IgD-negative memory B cell (primary cell): ENCODE data around the gene TCF7. TPM values are rescaled to one million over a fixed set of nuclear protein-coding genes. Genes with fewer than 3 reads are reported as not detected.
A peak's percentile ranks its signal among the peaks of the same experiment; 100 is the strongest.

ENCODE experiments used
- H3K27ac Mint-ChIP-seq, 3 donors: one replicate each; pipeline ENCODE4 v1.8.0; 2020 to 2022; ENCODE audit warnings: mild to moderate bottlenecking in 3 of 3, mixed read lengths in 3 of 3, moderate library complexity in 1 of 3
- H3K27me3 Mint-ChIP-seq: one replicate; pipeline ENCODE4 v1.8.0; 2021; ENCODE audit warnings: mixed read lengths
- H3K36me3 Mint-ChIP-seq: one replicate; pipeline ENCODE4 v1.8.0; 2020; ENCODE audit warnings: mild to moderate bottlenecking, mixed read lengths
- H3K4me1 Mint-ChIP-seq, 3 donors: one replicate each; pipeline ENCODE4 v1.8.0; 2020 to 2022; ENCODE audit warnings: mixed read lengths in 3 of 3, mild to moderate bottlenecking in 1 of 3
- H3K4me3 Mint-ChIP-seq, 4 donors: one replicate each; pipeline ENCODE4 v1.8.0; 2020 to 2022; ENCODE audit warnings: mild to moderate bottlenecking in 4 of 4, mixed read lengths in 4 of 4, moderate library complexity in 3 of 4
- H3K9me3 Mint-ChIP-seq, 3 donors: one replicate each; pipeline ENCODE4 v1.8.0; 2020 to 2021; ENCODE audit warnings: mixed read lengths in 3 of 3, mild to moderate bottlenecking in 1 of 3
- polyA plus RNA-seq: library from polyadenylated mRNA; unstranded; fragments of 300-500 nt; fragmentation: Illumina TruSeq; gene quantifications from one replicate; pipeline ENCODE4 v1.2.3, GENCODE V29; 2021

TCF7 gene
- polyA plus RNA-seq, 1 donor from 2014 or later = 41.7 TPM

DNA sequence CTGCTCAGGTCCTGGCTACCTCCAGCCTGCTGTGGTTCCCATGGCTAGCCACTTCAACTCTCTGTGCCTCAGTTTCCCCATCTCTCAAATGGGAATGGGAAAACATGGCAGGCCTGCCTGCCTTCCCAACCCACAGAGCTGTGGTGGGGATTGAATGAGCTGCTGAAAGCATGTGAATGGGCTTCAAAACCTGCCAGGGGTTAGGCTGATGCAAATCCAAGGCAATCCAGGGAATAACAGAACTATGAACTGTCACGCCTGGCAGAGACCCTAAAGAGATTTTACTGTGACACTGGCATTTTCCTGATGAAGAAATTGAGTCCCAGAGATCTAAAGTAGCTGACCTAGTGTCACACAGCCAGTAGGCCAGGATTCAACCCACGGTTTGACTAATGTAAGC lies 29.9 kb upstream of the TCF7 start:
- no peaks in the 10 kb centered on the region for H3K4me1 Mint-ChIP-seq
- no peaks in the 10 kb centered on the region for H3K27me3 Mint-ChIP-seq
- no peaks in the 10 kb centered on the region for H3K9me3 Mint-ChIP-seq
- no peak overlapping the region for H3K27ac Mint-ChIP-seq
- no peaks in the 10 kb centered on the region for H3K36me3 Mint-ChIP-seq
- H3K4me3 Mint-ChIP-seq = no peak overlapping the region

DNA sequence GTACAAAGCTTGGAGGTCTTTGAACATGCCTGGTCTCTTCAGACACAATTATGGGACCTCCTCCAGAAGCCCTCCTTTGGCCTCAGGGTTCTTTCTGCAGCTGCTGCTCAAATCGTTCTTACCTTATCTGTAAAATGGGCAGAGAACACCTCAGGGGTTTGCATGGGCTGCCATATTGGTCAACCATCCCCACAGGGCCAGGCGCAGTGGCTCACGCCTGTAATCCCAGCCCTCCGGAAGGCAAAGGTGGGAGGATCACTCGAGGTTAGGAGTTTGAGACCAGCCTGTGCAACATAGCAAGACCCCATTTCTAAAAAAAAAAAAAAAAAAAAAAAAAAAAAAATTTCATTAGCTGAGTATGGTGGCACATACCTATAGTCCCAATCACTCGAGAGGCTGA lies 29.1 kb upstream of the TCF7 start:
- Mint-ChIP-seq H3K4me1 (peaks cover 1 to 5% (median 3%) of the 10 kb centered on the region in 3 donors), H3K27ac (no peak overlapping the region), H3K9me3 (no peaks in the 10 kb centered on the region), H3K4me3 (no peak overlapping the region), H3K36me3 (no peaks in the 10 kb centered on the region), H3K27me3 (no peaks in the 10 kb centered on the region)

DNA sequence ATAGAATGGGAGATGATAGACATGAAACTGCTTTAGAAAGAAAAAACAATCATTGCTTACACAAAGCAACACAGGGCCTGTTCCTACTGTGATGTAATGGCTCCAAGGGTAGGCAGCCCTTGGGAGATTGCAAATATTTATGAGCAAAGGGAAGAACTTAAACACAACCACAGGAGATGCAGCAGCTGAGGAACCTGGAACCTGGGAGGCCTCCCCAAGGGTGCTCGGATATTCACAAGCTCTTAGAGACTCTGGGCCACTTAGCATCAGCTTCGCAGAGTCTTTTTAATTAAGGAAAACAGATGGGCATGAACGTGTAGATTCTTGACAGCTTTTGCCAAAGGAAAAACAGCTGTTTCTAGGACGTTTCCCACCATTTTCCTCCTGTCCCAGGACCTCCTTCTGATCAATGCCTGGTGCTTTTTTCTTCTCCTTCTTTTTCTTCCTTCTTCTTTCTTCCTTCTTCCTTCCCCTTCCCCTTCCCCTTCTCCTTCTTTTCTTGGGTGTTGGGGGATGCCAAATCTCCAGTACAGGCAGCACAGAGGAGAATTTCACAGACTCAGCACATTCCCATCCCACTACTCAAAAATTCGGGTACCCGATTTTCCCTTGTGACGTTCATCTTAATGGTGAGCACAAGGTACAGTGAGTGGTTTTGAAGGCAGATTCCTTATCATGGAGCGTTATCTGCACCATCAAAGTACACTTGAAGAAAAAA lies 28.1 kb upstream of the TCF7 start:
- H3K4me1 Mint-ChIP-seq = peaks cover 8 to 14% (median 9%) of the 10 kb centered on the region in 3 donors
- no peak overlapping the region for H3K4me3 Mint-ChIP-seq
- no peaks in the 10 kb centered on the region for H3K36me3 Mint-ChIP-seq
- no peaks in the 10 kb centered on the region for H3K27me3 Mint-ChIP-seq
- no peaks in the 10 kb centered on the region for H3K9me3 Mint-ChIP-seq
- peak overlapping the region in 1 of 3 donors; percentile 18 for H3K27ac Mint-ChIP-seq

DNA sequence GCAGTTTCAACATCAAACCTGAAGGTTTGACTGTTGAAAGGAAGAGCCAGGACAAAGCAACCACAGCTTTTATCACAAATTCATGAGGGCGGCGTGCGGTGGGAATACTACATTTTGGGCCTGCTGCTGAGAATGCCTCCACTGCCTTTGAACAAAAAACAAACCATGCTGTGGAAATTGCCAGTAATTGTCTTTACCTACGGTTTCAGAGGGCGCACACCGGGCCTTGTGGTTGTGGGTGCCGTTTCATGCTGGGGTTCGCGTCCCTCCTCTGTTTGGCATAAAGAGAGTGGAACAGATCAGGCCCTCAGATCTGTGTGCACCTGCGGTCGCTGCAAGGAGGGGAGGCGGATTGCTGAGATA lies 27.6 kb upstream of the TCF7 start:
- Mint-ChIP-seq H3K4me3 (peak overlapping the region in 1 of 4 donors; percentile 55), H3K9me3 (no peaks in the 10 kb centered on the region), H3K36me3 (no peaks in the 10 kb centered on the region), H3K27me3 (no peaks in the 10 kb centered on the region), H3K27ac (peak overlapping the region in 2 of 3 donors; percentile 18 to 78), H3K4me1 (peaks cover 8 to 19% (median 9%) of the 10 kb centered on the region in 3 donors)

DNA sequence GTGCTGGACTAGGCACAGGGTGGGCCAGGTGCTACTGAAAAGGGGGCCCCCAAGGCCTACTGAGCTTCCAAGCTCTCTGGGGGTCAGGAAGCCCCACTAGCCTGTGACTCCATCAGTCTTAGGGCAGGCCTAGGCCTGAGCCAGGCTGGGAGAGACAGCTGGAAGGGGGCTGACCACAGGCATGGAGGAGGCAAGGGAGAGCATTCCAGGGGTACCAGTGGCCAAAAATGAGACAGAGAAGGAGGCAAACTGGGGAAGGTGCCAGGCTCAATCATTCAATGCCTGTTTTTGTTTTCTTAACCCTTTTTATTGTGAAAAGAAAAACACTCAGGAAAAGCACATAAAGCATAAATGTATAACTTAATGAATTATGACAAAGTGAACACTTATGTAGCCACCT lies 26.2 kb upstream of the TCF7 start:
- Mint-ChIP-seq H3K4me3 (no peak overlapping the region), H3K4me1 (peaks cover 8 to 19% (median 9%) of the 10 kb centered on the region in 3 donors), H3K27ac (no peak overlapping the region), H3K9me3 (no peaks in the 10 kb centered on the region), H3K36me3 (no peaks in the 10 kb centered on the region), H3K27me3 (no peaks in the 10 kb centered on the region)

DNA sequence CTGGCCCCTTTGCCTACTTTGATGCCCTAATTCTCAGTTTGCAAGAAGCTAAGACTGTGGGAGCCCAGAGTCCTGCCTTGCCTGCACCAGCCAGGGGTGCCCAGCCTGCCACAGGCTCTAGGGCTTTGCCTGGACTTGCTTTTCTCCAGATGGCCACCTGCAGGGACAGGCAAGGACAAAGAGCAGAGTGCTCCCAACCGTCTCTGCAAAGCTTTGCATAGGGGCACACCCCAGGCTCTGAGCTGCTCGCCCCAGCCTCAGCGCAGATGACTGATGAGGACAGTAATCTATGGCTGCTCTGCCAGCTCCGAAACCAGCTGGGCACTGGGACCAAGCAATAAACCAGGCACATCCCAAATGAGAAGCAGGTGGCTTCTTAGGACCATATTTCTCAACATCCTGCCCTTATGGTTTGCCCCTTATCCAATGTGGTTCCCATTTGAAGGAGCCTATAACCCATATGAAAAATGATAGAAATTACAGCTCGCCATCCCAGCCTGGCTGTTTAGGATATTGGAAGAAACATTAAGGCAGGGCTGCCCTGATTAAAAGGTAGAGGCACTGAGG lies 25.4 kb upstream of the TCF7 start:
- H3K36me3 Mint-ChIP-seq = no peaks in the 10 kb centered on the region
- peaks cover 8 to 19% (median 9%) of the 10 kb centered on the region in 3 donors for H3K4me1 Mint-ChIP-seq
- no peak overlapping the region for H3K27ac Mint-ChIP-seq
- no peak overlapping the region for H3K4me3 Mint-ChIP-seq
- no peaks in the 10 kb centered on the region for H3K9me3 Mint-ChIP-seq
- no peaks in the 10 kb centered on the region for H3K27me3 Mint-ChIP-seq

DNA sequence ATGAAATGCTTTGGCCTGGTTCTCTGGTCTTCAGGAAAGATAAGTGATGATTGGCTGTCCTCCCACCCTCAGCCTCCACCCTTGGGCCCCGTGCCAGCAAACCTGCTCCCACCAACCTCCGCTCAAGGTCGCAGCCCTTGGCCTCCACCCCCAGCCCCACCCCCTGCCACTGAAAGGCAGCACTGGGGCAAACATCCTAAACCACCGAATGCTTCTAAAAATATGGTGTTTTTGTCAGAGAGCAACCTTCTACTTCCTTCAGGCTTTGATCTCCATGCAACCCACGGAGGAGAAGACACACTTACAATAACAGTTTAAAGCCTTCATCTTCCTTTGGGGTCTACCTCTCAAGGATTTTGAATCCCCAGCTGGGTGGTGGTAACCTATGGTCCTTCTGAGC lies 24.0 kb upstream of the TCF7 start:
- no peaks in the 10 kb centered on the region for H3K36me3 Mint-ChIP-seq
- H3K4me1 Mint-ChIP-seq = peaks cover 8 to 19% (median 9%) of the 10 kb centered on the region in 3 donors
- H3K9me3 Mint-ChIP-seq = no peaks in the 10 kb centered on the region
- H3K27me3 Mint-ChIP-seq = no peaks in the 10 kb centered on the region
- peak overlapping the region in 2 of 3 donors; percentile 11 to 59 for H3K27ac Mint-ChIP-seq
- peak overlapping the region in 1 of 4 donors; percentile 31 for H3K4me3 Mint-ChIP-seq

DNA sequence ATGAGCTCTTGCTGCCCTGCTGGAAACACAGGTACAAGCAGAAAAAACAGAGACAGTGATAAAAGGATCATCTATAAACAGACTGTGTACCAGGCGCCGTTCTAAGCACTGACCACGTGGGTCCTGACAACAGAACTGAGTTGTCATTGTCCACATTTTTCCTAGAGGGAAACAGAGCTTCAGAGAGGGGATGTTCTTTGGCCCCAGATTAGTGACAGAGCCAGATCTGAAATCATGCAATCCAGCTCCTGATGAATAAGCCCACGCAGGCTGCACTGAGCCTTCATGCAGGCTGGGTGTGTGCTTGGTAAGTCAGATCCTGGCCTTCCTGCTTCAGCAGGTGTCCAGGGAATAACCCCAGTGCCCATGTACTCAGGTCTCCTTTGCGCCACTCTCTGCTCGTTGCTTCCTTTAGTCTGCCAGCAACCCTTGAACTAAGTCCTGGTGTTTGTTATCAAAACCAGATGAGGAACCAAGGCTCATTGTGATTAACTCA lies 22.8 kb upstream of the TCF7 start:
- H3K4me3 Mint-ChIP-seq = no peak overlapping the region
- no peaks in the 10 kb centered on the region for H3K9me3 Mint-ChIP-seq
- no peak overlapping the region for H3K27ac Mint-ChIP-seq
- H3K36me3 Mint-ChIP-seq = no peaks in the 10 kb centered on the region
- H3K4me1 Mint-ChIP-seq = peaks cover 8 to 19% (median 10%) of the 10 kb centered on the region in 3 donors
- H3K27me3 Mint-ChIP-seq = no peaks in the 10 kb centered on the region

DNA sequence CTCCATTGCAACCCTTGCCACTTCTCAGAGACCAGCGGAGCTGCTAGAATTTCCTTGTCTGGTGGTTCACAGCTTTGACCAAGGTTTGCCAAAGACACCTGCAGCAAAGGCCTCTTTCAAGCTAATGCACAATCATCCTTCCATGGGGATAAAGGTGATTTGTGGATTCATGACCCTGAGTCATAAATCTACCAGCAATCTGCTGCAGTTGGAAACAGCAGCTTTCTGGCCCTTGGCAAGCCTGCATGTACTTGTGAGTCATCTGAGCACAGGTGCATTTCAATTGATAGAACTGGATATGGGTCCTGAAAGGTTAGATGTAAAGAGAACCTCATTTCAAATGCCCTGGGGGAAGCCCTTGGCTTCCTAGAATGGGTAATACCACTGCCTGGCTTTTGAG lies 21.6 kb upstream of the TCF7 start:
- no peak overlapping the region for H3K4me3 Mint-ChIP-seq
- H3K4me1 Mint-ChIP-seq = peaks cover 8 to 21% (median 12%) of the 10 kb centered on the region in 3 donors
- H3K36me3 Mint-ChIP-seq = no peaks in the 10 kb centered on the region
- no peaks in the 10 kb centered on the region for H3K9me3 Mint-ChIP-seq
- no peak overlapping the region for H3K27ac Mint-ChIP-seq
- H3K27me3 Mint-ChIP-seq = no peaks in the 10 kb centered on the region

DNA sequence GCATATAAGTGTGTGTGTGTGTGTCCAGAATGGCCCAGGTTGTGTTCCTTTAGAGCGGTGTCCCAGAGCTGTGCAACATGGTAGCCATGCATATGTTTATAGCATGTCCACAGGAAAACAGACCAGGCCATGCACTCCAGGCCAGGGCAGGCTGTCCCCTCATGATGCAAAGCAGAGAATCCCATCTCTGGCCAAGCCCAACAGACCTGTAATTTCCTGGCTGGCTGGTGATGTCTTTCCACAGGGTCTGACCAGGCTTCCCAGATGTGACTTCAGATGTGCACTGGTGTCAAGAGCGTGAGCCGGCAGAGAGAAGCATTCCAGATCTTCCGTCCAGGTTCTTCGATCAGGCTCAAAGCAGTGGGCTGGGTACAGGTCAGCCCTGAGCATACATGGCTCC lies 21.1 kb upstream of the TCF7 start:
- no peak overlapping the region for H3K27ac Mint-ChIP-seq
- no peaks in the 10 kb centered on the region for H3K36me3 Mint-ChIP-seq
- no peaks in the 10 kb centered on the region for H3K27me3 Mint-ChIP-seq
- peaks cover 8 to 21% (median 12%) of the 10 kb centered on the region in 3 donors for H3K4me1 Mint-ChIP-seq
- H3K4me3 Mint-ChIP-seq = no peak overlapping the region
- H3K9me3 Mint-ChIP-seq = no peaks in the 10 kb centered on the region

DNA sequence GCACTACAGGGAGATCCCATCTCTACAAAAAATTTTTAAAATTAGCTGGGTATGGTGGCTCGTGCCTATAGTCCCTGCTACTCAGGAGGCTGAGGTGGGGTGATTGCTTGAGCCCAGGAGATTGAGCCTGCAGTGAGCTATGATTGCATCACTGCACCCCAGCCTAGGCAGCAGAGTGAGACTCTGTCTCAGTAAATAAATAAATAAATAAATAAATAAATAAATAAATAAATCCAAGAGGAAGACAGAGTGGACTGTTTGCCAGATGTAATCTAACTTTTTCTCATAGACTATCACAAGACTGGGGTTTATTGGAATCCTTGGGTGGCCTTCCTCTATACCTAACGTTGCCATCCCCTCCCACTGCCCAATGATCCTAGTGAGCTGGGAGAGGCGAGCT lies 19.2 kb upstream of the TCF7 start:
- Mint-ChIP-seq H3K36me3 (no peaks in the 10 kb centered on the region), H3K9me3 (no peaks in the 10 kb centered on the region), H3K27ac (no peak overlapping the region), H3K4me3 (no peak overlapping the region), H3K4me1 (peaks cover 18 to 33% (median 20%) of the 10 kb centered on the region in 3 donors), H3K27me3 (no peaks in the 10 kb centered on the region)

DNA sequence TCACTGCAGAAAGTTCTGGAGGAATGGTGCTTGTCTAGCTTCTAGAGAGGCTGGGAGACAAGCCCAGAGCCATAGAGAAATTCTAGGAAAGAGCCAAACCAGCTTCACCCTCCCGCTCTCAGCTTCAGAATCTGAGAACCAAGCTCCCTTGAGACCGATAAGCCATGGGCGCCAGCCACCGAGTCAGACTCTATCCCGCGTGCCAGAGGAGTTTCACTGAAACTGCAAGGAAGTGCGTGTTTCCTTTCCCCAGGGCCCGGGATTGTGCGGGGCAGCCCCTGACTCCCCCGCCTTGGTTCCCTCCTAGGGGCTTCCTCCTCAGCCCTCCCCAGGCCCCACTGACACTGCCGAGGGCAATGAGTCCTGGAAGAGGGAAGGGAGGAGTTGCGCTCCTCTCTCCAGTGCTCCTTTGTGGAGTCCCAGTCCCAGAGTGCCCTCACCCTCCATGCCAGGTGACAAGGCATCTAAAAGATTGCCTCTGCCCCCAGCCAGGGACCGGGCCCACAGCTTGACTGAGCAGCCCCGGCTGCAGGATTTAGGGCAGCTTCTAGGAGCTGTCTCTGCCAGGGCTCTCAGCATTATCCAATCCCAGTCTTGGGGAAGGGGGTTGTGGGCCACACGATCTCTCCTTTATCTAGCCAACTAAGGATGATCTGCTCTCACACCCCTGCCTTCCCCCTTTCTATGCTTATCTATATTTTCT lies 18.4 kb upstream of the TCF7 start:
- H3K27ac Mint-ChIP-seq = no peak overlapping the region
- H3K9me3 Mint-ChIP-seq = no peaks in the 10 kb centered on the region
- no peak overlapping the region for H3K4me3 Mint-ChIP-seq
- H3K36me3 Mint-ChIP-seq = no peaks in the 10 kb centered on the region
- H3K4me1 Mint-ChIP-seq = peaks cover 20 to 33% (median 20%) of the 10 kb centered on the region in 3 donors
- H3K27me3 Mint-ChIP-seq = no peaks in the 10 kb centered on the region

DNA sequence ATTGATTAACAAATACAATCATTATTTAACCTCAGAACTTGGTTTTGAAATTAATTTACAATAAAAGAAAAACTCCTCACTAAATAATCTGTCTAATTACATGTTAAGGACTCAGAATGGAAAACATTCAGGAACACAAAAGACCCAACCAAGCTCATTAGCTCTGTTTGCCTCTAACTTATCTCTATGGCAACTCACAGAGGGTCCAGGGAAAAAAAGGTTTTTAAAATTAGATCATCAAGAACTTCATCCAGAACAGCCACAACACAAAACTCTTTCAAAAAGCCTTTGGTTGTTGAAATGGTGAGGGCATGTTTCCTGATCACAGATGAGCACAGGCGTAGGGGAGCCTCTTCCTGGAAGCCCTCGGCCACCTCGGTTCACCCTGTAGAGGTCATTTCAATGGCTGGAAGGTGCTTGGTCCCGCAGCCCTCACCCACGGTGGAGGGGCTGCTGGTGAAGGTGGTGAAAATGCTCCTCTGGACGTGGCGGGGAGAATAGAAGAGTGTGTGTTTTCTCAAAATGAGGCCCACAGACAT lies 17.2 kb upstream of the TCF7 start:
- Mint-ChIP-seq H3K27me3 (no peaks in the 10 kb centered on the region), H3K27ac (peak overlapping the region in 2 of 3 donors; percentile 61 to 62), H3K4me3 (peak overlapping the region in 2 of 4 donors; percentile 12 to 45), H3K4me1 (peaks cover 22 to 30% (median 27%) of the 10 kb centered on the region in 3 donors), H3K9me3 (no peaks in the 10 kb centered on the region), H3K36me3 (no peaks in the 10 kb centered on the region)

DNA sequence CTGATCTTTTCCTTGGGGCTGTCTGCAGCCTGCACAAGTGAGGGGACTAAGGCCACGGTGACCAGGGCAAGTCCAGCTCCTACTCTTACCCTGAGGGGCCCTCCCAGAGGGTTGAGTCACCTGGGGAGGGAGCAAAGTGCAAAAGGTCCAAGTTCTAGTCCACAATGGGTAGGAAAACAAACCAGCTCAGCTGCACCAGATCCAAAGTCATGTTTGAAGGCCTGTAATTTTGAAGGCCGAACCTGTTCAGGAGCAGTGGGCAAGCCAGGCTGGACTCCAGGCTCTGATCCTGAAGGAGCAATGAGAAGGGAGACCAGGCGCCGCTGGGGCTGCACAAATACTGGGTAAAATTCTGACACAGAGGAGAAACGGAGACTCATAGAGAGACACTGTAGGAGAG lies 15.8 kb upstream of the TCF7 start:
- peak overlapping the region in 2 of 3 donors; percentile 39 to 89 for H3K27ac Mint-ChIP-seq
- no peaks in the 10 kb centered on the region for H3K9me3 Mint-ChIP-seq
- H3K4me1 Mint-ChIP-seq = peaks cover 25 to 36% (median 33%) of the 10 kb centered on the region in 3 donors
- H3K27me3 Mint-ChIP-seq = no peaks in the 10 kb centered on the region
- H3K4me3 Mint-ChIP-seq = peak overlapping the region in 1 of 4 donors; percentile 70
- no peaks in the 10 kb centered on the region for H3K36me3 Mint-ChIP-seq

DNA sequence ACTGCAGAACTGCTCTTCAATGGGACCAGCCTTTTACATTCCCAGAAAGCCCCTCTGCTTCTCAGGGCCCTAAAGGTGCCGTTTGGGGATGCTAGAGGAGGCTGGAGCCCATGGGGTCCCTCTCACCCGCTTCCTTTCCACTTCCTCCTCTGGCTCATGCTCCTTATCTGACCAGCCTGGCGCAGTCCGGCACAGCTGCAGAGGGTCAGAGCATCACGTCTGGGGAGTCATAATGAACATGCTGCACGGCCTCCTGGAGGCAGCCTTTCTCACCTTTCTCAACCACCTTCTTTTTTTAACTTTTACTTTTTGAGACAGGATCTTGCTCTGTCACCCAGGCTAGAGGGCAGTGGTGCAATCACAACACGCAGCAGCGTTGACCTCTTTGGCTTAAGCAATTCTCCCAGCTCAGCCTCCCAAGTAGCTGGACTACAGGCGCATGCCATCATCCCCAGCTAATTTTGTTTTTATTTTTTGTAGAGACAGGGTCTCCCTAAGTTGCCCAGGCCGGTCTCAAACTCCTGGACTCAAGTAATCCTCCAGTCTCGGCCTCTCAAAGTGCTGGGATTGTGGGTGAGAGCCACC lies 15.1 kb upstream of the TCF7 start:
- H3K4me1 Mint-ChIP-seq = peaks cover 27 to 37% (median 34%) of the 10 kb centered on the region in 3 donors
- no peaks in the 10 kb centered on the region for H3K36me3 Mint-ChIP-seq
- no peaks in the 10 kb centered on the region for H3K9me3 Mint-ChIP-seq
- peak overlapping the region; percentile 89 to 99 (median 95) for H3K27ac Mint-ChIP-seq
- H3K27me3 Mint-ChIP-seq = no peaks in the 10 kb centered on the region
- peak overlapping the region in 2 of 4 donors; percentile 62 to 71 for H3K4me3 Mint-ChIP-seq
